Measurements from ENCODE around the gene FRMD1.

DNA sequence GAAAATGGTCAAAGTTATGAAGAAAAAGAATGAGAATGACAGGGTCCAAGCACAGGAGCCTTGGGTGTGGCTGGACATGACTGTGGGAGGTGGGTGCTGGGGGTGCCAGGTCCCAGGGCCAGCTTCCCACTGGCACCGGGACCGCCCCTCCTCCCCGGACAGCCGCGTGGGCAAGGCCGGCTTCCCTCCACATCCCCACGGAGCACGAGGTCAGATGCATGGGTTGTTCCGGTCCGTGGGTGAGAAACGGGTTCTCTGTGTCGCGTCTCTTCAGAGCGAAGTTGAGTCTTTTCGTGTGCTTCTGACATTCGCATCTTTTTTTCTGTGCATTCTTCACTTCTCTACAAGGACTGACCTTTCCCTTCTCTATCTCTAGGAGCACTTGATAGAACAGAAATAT is 51.5 kb downstream of the FRMD1 start:
- TF ChIP-seq, protein P1, sequence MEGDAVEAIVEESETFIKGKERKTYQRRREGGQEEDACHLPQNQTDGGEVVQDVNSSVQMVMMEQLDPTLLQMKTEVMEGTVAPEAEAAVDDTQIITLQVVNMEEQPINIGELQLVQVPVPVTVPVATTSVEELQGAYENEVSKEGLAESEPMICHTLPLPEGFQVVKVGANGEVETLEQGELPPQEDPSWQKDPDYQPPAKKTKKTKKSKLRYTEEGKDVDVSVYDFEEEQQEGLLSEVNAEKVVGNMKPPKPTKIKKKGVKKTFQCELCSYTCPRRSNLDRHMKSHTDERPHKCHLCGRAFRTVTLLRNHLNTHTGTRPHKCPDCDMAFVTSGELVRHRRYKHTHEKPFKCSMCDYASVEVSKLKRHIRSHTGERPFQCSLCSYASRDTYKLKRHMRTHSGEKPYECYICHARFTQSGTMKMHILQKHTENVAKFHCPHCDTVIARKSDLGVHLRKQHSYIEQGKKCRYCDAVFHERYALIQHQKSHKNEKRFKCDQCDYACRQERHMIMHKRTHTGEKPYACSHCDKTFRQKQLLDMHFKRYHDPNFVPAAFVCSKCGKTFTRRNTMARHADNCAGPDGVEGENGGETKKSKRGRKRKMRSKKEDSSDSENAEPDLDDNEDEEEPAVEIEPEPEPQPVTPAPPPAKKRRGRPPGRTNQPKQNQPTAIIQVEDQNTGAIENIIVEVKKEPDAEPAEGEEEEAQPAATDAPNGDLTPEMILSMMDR (IDR thresholded peaks at IDR 0.05; ENCODE audit: poor library complexity): no peak
- no peak for TF ChIP-seq EZH2 (IDR thresholded peaks at IDR 0.05; ENCODE audit: borderline replicate concordance)

All from hepatocyte (in vitro differentiated cells).